GM21526 (cell line): Measurements from ENCODE around the gene KIF7.

Experiments used
- ATAC-seq: cut with Tn5 transposase; IDR thresholded peaks from one replicate; pipeline ENCODE4 v1.9.1; 2021; ENCODE audit warnings: moderate library complexity; ENCODE audit not compliant: unreplicated experiment, low FRiP score

The KIF7 gene

DNA sequence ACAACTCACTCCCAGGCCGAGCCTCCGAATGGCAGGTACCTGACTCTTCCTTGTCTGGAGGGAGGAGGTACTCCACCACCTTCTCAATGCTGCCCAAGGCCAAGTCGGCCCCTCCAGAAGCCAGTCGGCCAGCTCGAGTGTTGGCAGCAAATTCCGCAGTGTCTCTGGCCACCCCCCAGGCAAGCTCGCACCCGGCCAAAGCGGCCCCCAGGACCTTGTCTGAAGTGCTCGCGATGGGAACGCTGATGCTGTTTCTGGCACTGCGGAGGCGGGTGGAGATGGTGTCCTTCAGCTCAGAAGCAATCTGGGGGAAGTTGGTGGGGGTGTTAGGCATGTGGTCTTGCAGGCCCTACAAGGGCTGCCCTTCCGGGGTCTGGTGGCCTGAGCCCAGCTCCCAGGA lies 14.7 kb upstream of the KIF7 start:
- ATAC-seq, result no peak

DNA sequence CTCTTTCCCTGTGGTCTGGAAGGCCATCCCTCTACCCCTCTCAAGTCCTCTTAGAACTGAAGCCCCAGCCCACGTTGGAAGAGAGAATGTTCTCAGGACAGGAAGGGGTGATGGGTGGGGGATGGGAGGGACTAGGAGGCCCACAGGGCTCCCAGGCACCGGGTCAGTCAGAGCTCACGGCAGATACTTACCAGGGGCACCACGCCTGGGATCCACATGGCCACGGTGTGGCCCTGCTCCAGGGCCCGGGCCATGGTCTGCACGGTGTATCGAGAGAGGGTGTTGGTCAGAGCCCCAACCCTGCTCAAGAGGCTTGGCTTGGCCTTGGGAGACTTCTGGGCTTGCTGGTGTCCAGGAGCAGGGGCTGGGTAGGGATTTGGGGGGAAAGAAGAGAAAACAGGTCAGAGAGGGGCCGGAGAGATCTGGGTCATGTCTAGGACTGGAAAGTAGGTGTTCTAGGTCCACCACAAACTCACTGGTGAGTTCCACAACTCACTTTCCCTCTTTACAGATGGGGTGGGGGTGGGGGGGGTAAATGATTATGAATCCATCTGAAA lies 14.1 kb upstream of the KIF7 start:
- no peak for ATAC-seq

DNA sequence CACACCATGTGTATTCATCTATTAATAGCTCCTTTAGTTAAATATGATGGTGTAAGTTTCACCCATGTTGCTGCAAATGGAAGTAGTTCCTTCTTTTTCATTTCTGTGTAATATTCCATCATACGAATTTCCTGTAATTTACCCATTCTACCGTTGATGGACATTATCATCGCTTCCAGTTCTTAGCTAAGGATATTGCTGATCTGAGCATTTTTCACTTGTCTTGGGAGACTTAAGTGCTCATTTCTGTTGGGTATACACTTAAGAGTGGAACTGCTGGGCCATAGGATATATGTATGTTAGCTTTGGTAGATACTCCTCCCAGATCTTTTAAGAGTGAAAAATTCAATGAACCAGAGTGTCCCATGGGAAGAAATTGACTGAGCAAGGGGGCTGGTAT lies 12.9 kb upstream of the KIF7 start:
- no peak for ATAC-seq

- no peak for ATAC-seq
These were observed 12.4 kb upstream of the KIF7 start for GRCh38 chr15:89667706-89667960.

- no peak for ATAC-seq
These were observed 11.8 kb upstream of the KIF7 start for GRCh38 chr15:89666858-89667705.

DNA sequence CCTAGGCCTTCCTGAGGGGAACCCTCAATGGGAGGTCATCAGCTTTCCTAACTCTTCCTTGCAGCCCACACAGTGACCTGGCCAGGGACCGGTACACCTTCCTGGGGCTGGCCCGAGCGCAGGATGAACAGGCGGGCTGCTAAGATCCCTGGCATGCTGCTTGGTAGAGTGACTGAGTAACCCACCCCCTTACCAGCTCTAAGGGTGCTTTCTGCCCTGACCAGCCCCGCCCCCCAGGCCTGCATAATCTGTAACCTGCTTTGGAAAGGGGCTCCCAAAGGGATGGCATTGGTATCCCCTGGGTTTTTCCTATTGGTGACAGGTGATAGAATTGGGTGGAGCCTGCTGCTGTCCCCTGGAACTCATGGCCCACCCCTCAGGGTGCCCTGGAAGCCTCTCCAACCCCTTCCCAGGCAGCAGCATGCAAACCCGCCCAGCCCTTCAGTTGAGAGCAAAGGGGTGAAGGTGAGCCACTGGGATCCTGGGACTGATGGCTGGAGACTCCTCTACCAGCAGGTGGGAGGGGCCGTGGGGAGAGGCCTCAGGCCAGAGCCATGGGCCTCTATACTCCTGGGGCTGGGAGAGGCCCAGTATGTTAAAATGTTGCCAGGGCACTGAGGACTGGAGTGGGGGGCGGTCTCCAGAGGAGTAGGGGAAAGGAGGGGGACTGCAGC lies 11.1 kb upstream of the KIF7 start:
- ATAC-seq, result no peak

GRCh38 chr15:89665449-89666181 lies 10.3 kb upstream of the KIF7 start:
- no peak for ATAC-seq

DNA sequence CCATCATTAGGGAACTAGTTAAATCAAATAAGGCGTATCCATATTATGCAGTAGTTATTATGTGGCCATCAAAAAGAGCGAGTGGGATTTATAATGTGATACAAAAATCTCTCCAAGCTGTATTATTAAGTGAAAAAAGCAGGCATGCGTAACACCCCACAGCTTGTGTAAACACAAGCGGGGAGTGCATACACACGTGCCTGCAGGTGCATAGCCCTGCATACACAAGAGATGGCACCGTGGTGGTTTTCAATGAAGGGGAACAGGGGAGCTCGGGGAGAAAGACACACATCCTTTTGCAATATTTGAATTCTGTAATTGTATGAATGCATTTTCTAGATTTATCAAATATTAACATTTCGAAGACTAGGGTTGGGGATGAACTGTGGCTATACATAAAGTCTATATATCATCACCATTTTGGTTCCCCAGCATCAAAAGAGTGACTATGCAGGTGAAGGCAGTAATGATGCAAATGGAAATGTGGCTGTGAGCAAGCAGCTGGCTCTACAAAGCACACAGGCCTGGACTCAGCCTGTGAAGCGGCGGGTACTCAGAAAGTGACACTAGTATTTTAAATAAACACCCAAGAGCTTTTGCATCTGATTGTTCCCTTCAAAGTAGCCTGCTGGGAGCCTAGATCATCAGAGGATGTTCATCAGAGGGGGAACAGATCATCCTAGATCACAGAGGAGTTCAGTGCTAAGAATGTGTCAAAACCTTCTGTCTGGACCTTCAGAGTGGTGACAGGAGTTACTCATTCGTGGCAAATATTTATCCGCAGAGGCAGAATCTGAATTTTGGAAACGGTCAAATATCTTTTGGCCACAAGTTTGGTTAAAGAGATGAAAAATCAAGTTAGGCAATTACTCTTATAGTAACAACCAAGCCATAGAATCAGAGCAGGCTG lies 9.4 kb upstream of the KIF7 start:
- ATAC-seq, result no peak

DNA sequence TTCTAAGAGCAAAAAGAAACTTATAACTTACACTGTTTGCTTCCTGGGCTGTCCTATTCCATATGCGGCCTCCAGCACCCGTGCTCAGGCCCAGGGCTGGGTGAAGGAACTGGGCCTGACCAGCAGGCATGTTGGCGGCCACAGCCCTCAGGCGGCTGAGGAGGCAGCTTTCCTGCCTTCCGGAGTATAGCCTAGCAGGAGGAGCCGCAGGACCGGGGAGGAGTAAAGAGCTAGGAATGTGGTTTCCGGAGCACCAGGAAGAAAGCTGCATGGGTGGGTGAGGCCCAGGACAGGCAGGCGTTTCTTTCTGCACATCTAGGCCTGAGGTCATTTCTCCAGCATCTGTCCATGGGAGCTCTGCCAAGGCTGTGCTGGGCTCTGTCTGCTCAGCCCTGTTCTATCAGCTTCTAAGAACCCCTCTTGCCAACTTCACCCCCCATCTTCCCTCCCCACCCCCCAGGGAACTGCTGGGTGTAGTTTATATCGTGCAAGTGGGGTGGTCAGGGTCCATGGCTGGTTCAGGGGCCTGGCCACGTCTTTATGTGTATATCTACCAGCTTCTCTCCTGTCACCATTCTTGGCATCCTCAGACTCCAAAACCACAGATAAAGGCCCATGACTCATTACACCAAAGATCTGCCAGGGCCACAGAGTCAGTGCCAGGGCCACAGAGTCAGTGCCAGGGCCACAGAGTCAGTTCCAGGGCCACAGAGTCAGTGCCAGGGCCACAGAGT lies 7.8 kb upstream of the KIF7 start:
- ATAC-seq, result no peak

DNA sequence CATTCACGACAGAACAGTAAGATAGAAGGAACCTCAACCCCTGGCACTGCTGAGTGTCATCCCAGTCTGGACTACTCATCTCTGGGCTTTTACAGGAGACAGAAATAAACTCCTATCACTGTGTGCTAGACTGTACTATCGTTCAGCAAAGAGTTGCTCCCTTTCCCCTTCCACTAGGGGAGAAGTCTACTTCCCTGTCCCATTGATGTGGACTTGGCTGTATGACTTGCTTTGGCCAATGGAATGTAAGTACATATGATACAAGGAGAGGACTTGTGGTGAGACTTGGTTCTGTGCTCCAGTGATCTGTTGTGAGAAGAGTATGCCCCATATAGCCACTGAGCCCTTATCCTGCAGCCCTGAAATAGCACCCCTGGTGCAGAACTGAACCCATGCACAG lies 5.3 kb upstream of the KIF7 start:
- ATAC-seq, result no peak

GRCh38 chr15:89659295-89659694 lies 4.0 kb upstream of the KIF7 start:
- no peak for ATAC-seq

- no peak for ATAC-seq
These were observed 2.5 kb upstream of the KIF7 start for GRCh38 chr15:89657686-89658200.

GRCh38 chr15:89656116-89656815 lies 999 bp upstream of the KIF7 start:
- ATAC-seq, result no peak

DNA sequence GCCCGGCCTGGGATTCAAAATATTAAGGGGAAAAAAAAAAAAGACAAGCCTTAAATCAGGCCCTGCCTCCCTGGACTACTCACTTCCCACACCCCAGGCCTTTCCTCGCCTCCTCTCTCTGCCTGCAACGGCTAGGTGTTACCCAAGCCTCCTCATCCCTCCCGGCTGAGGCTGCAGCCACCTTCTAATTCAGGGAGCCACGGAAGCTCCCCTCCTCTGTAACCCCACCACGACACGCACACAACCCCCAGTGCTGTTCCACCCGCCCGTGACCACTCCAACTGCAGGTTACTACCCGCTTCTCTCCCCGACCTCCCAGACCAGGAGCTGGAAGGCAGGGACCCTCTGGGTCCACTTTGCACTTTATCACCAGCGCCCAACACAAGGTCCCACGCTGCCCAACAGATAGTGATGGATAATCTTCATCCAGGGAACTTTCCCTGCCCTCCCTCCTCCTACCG lies 936 bp downstream of the KIF7 start:
- no peak for ATAC-seq

DNA sequence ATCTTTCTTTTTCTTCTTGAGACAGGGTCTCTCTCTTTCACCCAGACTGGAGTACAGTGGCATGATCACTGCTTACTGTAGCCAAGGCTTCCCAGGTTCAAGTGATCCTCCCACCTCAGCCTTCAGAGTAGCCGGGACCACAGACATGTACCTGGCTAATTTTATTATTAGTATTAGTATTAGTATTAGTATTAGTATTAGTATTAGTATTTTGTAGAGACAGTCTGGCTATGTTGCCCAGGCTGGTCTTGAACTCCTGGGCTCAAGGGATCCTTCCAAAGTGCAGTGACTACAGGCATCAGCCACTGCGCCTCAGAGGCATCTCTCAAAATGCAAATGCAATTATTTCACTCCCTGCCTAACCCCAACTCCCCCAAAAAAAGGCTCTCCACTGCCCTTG lies 1.7 kb downstream of the KIF7 start:
- no peak for ATAC-seq

DNA sequence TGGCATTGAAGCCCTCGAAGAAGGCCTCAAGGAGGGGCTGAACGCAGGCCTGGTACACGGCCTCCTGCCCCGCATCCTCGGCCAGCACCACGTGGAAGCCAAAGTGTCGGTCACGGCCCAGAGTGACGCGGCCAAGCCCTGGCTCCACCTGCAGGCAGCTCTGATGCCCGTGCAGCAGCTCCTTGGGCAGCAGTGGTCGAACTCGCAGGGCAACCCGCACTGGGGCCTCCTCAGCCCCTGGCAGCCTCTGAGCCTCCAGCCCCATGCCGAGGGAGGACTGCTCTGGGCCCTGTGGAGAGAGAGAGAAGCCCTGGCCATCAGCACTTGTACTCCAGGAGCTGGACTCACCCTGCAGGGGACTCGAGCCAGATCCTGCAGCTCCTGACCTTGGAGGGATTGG lies 2.6 kb downstream of the KIF7 start:
- ATAC-seq, result no peak

DNA sequence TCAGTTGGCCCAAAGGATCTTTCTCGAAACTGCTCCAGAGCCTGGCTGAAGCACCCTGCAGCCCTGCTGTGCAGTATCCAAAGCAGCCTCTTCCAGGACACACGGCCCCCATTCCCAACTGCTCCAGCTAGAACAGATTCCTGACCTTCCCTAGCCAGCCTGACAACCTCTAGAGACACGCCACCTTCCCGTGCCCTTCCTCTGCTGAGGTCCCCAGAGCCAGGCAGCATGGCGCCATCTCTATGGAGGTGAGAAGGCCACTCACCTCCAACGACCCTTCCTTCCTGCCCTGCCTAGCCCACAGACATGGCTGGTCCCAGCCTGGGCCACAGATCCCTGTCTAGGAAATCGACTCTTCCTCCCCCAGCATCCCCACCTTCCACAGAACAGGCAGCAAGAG lies 3.1 kb downstream of the KIF7 start:
- no peak for ATAC-seq

DNA sequence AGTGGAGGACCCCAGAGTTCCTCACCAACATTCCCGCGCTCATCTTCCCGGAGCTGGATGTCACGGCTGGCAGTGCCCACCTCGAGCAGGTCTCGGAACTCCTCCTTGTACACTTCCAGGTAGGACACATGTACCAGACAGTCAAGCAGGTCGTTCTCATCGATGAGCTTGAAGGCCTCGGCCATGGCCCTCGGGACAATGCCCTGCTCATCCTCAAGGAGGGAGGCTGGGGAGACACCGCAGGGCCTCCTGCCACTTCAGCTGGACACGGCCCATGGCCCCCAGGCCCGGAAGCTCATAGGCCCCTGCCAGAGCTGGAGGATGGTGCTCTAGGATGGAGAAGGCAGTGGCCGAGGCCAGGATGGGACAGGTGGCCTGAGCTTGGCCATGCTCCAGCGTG lies 5.6 kb downstream of the KIF7 start:
- no peak for ATAC-seq
